Pancreas (tissue), 10 donors: ENCODE data around the gene PTPRF. TPM values are rescaled to one million over a fixed set of nuclear protein-coding genes. Genes with fewer than 3 reads are reported as not detected.

Source experiments
- ATAC-seq, 4 donors: fragments of 200-7000 bp; cut with Tn5 transposase; one replicate each; pipeline versions ENCODE4 v1.8.0 to v1.9.1; 2020; ENCODE audit warnings: mild to moderate bottlenecking in 4 of 4, moderate library complexity in 4 of 4
- DNase-seq, 6 donors: peaks; one replicate each; pipeline ENCODE4 v3.0.0-alpha.2; 2020
- FAIRE-seq: peaks from 2 replicates; lab custom pipeline; 2012; peaks lifted over from hg19 to GRCh38; lab: Jason Lieb, UNC
- H3K27ac ChIP-seq, 4 donors: fragments of 200-600 bp; sonication (generic); 1 replicate in 3 of 4; 2 replicates in 1 of 4; pipeline versions ENCODE4 v1.5.0 to v1.8.0; 2020
- H3K27me3 ChIP-seq, 4 donors: fragments of 200-600 bp; one replicate each; pipeline ENCODE4 v1.8.0; 2021
- H3K36me3 ChIP-seq, 3 donors: fragments of 200-600 bp; sonication (generic) in 1 of 3; one replicate each; pipeline versions ENCODE4 v1.5.0 to v1.8.0; 2020 to 2021
- H3K4me1 ChIP-seq, 3 donors: fragments of 200-600 bp; one replicate each; pipeline ENCODE4 v1.8.0; 2021
- H3K4me3 ChIP-seq, 4 donors: fragments of 200-600 bp; sonication (generic) in 2 of 4; one replicate each; pipeline versions ENCODE4 v1.5.0 to v1.8.0; 2020 to 2021
- H3K9me3 ChIP-seq, 4 donors: fragments of 200-600 bp; one replicate each; pipeline ENCODE4 v1.8.0; 2021
- CTCF ChIP-seq, 4 donors: fragments of 200-600 bp; sonication (generic) in 3 of 4; IDR thresholded peaks; one replicate each; pipeline versions ENCODE4 v1.5.0 to v1.8.0; 2021; ENCODE audit warnings: antibody characterized with exemption in 4 of 4
- WGBS, 2 donors: extraction: QIAGEN DNeasy Blood & Tissue Kit; methylation state at CpG; one replicate each; pipeline ENCODE4 v1.1.7; 2013; 5-methylcytosine and 5-hydroxymethylcytosine counted together
- intact Hi-C, 3 donors: fragments of 100-400 bp; cut with DNase I; formaldehyde crosslinking; loops; one replicate each; pipeline versions ENCODE4 v1.11.1 to v1.14.2; 2022
- polyA plus RNA-seq, 2 donors: library from polyadenylated mRNA; stranded (reverse); fragments of 200-250 nt; gene quantifications; one replicate each; pipeline ENCODE4 v1.2.3, GENCODE V29; 2013
- total RNA-seq, 6 donors: library from RNA; stranded (reverse); fragmentation: NEBNext Ultra II Directional in 4 of 6; extraction: Animal tissue kit (Norgen Biotek cat#: 25700) in 4 of 6; gene quantifications; one replicate each; pipeline versions ENCODE4 v1.2.1 to v1.2.4, GENCODE V29; 2021 to 2023
- donor health status: healthy with polysubstance abuse.
- donor health status: DM: no; HTN: no; CAD: no; lungs with moderate emphysema.
- donor health status: DM: no; HTN: no; CAD: no.
- donor health status: control.
- donor health status: control.
- donor health status: Bipolar disorder and iron deficiency.
- donor health status: DM: yes; HTN: yes; CAD: no.
- donor health status: DM: no; HTN: no; CAD: no.
- donor health status: DM: no; HTN: no; CAD: no.
- donor health status: DM: yes; HTN: yes; CAD: no.

Gene PTPRF
- total and polyA plus RNA-seq, 8 donors = 42.9 to 210 (median 129) TPM

DNA sequence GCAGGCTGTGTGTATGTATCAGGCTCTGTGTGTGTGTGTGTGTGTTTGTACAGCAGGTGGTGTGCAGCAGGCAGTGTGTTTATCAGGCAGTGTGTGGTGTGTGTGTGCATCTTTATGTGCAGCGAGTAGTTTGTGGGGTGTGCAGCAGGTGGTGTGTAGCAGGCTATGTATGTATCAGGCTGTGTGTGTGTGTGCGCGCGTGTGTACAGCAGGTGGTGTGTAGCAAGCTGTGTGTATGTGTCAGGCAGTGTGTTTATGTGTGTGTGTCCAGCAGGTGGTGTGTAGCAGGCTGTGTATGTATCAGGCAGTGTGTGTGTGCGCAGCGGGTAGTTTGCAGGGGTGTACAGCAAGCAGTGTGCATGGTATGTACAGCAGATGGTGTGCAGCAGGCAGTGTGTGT lies 29.0 kb downstream of the PTPRF start:
- H3K9me3 ChIP-seq = no peaks in the 10 kb centered on the region
- WGBS, 2 donors = 89 to 92% methylated on average over 6 of the region's 6 CpGs
- intact Hi-C loops = no loop called here
- H3K27ac ChIP-seq = no peak overlapping the region
- H3K36me3 ChIP-seq = peaks cover 0 to 5% (median 0%) of the 10 kb centered on the region in 3 donors
- FAIRE-seq = no peak
- no peak overlapping the region for H3K4me3 ChIP-seq
- TF ChIP-seq CTCF (IDR thresholded peaks at IDR 0.05) = no peak
- no peak for ATAC-seq
- no peak for DNase-seq
- peaks cover 0 to 8% (median 6%) of the 10 kb centered on the region in 3 donors for H3K4me1 ChIP-seq
- no peaks in the 10 kb centered on the region for H3K27me3 ChIP-seq

- Histone ChIP-seq H3K9me3 (no peaks in the 10 kb centered on the region), H3K36me3 (peaks cover 0 to 5% (median 0%) of the 10 kb centered on the region in 3 donors), H3K4me3 (no peak overlapping the region), H3K27ac (no peak overlapping the region), H3K27me3 (no peaks in the 10 kb centered on the region), H3K4me1 (peaks cover 0 to 12% (median 8%) of the 10 kb centered on the region in 3 donors)
- no peak for DNase-seq
- no peak for FAIRE-seq
- WGBS, 2 donors = 77 to 85% methylated on average over 6 of the region's 6 CpGs
- intact Hi-C loops = no loop called here
- no peak for TF ChIP-seq CTCF (IDR thresholded peaks at IDR 0.05)
- no peak for ATAC-seq
Observed at GRCh38 chr1:43560286-43560685, 29.6 kb downstream of the PTPRF start.

- no peaks in the 10 kb centered on the region for H3K36me3 ChIP-seq
- H3K27me3 ChIP-seq = no peaks in the 10 kb centered on the region
- peaks cover 6 to 16% (median 14%) of the 10 kb centered on the region in 3 donors for H3K4me1 ChIP-seq
- H3K27ac ChIP-seq = no peak overlapping the region
- intact Hi-C loops = no loop called here
- DNase-seq (no peak), FAIRE-seq (no peak), ATAC-seq (peak in 3 of 4 donors; percentile 6 to 57 (median 31))
- TF ChIP-seq CTCF (IDR thresholded peaks at IDR 0.05) = no peak
- no peak overlapping the region for H3K4me3 ChIP-seq
- WGBS, 2 donors = 49 to 57% methylated on average over 19 of the region's 19 CpGs
- no peaks in the 10 kb centered on the region for H3K9me3 ChIP-seq
Observed at GRCh38 chr1:43563876-43564539, 33.3 kb downstream of the PTPRF start.

DNA sequence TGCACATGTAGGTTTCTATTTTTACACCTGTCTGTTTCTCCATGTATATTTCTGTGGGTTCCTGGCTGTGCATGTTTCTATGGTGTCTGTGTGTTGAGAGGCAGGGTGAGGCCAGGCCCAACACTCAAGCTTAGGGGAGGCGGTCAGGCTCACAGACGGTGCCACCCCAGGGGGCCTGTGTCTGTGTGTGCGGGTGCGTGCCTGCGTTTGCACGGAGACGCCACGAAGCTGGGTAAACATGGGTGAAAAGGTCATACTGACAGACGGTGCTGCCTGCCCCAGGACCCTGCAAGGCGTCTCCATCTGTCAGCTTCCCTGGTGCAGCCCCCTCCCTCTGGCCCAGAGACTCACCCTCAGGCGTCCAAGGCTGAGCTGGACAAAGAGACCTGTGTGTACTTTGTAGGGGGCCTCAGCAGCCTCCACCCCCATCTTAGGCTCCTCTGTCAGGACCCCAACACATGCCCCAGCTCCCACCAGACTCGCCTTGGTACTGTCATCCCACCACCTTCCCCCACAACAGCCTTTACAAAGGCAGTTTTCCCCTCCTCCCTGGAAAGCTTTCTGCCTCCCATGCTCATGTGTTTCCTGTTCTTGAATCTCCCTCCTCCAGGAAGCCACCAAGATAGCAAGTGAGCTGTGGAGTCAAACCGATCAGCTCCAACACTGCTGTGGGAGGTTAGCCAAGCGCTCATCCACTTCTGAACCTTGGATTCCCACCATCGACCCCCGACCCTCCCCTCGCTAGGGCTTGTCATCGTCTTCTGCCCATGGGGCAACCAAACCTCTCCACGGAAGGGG lies 34.1 kb downstream of the PTPRF start:
- no peaks in the 10 kb centered on the region for H3K27me3 ChIP-seq
- TF ChIP-seq CTCF (IDR thresholded peaks at IDR 0.05) = no peak
- ATAC-seq (peak in 2 of 4 donors; percentile 8 to 22), DNase-seq (no peak), FAIRE-seq (no peak)
- no peaks in the 10 kb centered on the region for H3K9me3 ChIP-seq
- H3K27ac ChIP-seq = no peak overlapping the region
- H3K4me1 ChIP-seq = peaks cover 6 to 16% (median 14%) of the 10 kb centered on the region in 3 donors
- no peaks in the 10 kb centered on the region for H3K36me3 ChIP-seq
- intact Hi-C loops = no loop called here
- H3K4me3 ChIP-seq = peak overlapping the region in 1 of 4 donors; percentile 49
- 52 to 57% methylated on average over 19 of the region's 19 CpGs for WGBS, 2 donors
